ENCODE results near the gene EMC9. TPM values are rescaled to one million over a fixed set of nuclear protein-coding genes. Genes with fewer than 3 reads are reported as not detected.

The EMC9 gene
- total RNA-seq, 1 donor from 2014 or later: 18.5 TPM

GRCh38 chr14:24127673-24128072 is 13.7 kb downstream of the EMC9 start:
- H3K4me1 ChIP-seq (ENCODE audit: insufficient read depth, low read length): no peaks in the 10 kb centered on the region
- no peaks in the 10 kb centered on the region for H4K20me1 ChIP-seq (ENCODE audit: insufficient read depth, low read length)
- H3K27me3 ChIP-seq (ENCODE audit: insufficient read depth, low read length): no peaks in the 10 kb centered on the region
- H3K9me3 ChIP-seq (ENCODE audit: insufficient read depth, low read depth, low read length): no peaks in the 10 kb centered on the region
- no peak overlapping the region for H3K9ac ChIP-seq (ENCODE audit: low read length)
- Mint-ChIP-seq H3K36me3 (ENCODE audit: low read depth, unreplicated experiment) (peaks cover 10% of the 10 kb centered on the region), H3K27ac (ENCODE audit: unreplicated experiment) (no peak overlapping the region), H3K9me3 (ENCODE audit: unreplicated experiment) (no peaks in the 10 kb centered on the region), H3K4me3 (ENCODE audit: unreplicated experiment) (no peak overlapping the region), H3K4me1 (ENCODE audit: low read depth, unreplicated experiment) (peaks cover 2% of the 10 kb centered on the region), H3K27me3 (ENCODE audit: low read depth, unreplicated experiment) (peaks cover 8% of the 10 kb centered on the region)
- H3K4me3 ChIP-seq (ENCODE audit: insufficient read depth, low read depth, low read length): no peak overlapping the region
- no peaks in the 10 kb centered on the region for H3K79me2 ChIP-seq (ENCODE audit: insufficient read depth, low read length)
- no peak overlapping the region for H3K27ac ChIP-seq (ENCODE audit: low read depth, low read length)
- H3K4me2 ChIP-seq (ENCODE audit: low read length): no peak overlapping the region
- DNase-seq (ENCODE audit: low read depth) (no peak), FAIRE-seq (no peak)
- H2AFZ ChIP-seq (ENCODE audit: low read depth, low read length): no peak overlapping the region
- no peak for TF ChIP-seq EZH2 (IDR thresholded peaks at IDR 0.05; ENCODE audit: insufficient read depth, low read length)
- TF ChIP-seq, protein P1, sequence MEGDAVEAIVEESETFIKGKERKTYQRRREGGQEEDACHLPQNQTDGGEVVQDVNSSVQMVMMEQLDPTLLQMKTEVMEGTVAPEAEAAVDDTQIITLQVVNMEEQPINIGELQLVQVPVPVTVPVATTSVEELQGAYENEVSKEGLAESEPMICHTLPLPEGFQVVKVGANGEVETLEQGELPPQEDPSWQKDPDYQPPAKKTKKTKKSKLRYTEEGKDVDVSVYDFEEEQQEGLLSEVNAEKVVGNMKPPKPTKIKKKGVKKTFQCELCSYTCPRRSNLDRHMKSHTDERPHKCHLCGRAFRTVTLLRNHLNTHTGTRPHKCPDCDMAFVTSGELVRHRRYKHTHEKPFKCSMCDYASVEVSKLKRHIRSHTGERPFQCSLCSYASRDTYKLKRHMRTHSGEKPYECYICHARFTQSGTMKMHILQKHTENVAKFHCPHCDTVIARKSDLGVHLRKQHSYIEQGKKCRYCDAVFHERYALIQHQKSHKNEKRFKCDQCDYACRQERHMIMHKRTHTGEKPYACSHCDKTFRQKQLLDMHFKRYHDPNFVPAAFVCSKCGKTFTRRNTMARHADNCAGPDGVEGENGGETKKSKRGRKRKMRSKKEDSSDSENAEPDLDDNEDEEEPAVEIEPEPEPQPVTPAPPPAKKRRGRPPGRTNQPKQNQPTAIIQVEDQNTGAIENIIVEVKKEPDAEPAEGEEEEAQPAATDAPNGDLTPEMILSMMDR (IDR thresholded peaks at IDR 0.05; ENCODE audit: insufficient read depth, low read depth, low read length): no peak
- H3K36me3 ChIP-seq (ENCODE audit: insufficient read depth, low read length): no peaks in the 10 kb centered on the region

- H3K9me3 Mint-ChIP-seq (ENCODE audit: unreplicated experiment): no peaks in the 10 kb centered on the region
- TF ChIP-seq, protein P1 (IDR thresholded peaks at IDR 0.05; ENCODE audit: insufficient read depth, low read depth, low read length): no peak
- no peak for TF ChIP-seq EZH2 (IDR thresholded peaks at IDR 0.05; ENCODE audit: insufficient read depth, low read length)
These were observed 14.5 kb downstream of the EMC9 start for GRCh38 chr14:24126939-24127338.

More at GRCh38 chr14:24126939-24127338, 14.5 kb downstream of the EMC9 start:
- Mint-ChIP-seq H3K4me1 (ENCODE audit: low read depth, unreplicated experiment) (peaks cover 2% of the 10 kb centered on the region), H3K4me3 (ENCODE audit: unreplicated experiment) (no peak overlapping the region), H3K27me3 (ENCODE audit: low read depth, unreplicated experiment) (peaks cover 6% of the 10 kb centered on the region), H3K36me3 (ENCODE audit: low read depth, unreplicated experiment) (peaks cover 13% of the 10 kb centered on the region), H3K27ac (ENCODE audit: unreplicated experiment) (no peak overlapping the region)
- DNase-seq (ENCODE audit: low read depth) (no peak), FAIRE-seq (no peak)
- Histone ChIP-seq H3K9me3 (ENCODE audit: insufficient read depth, low read depth, low read length) (no peaks in the 10 kb centered on the region), H3K27ac (ENCODE audit: low read depth, low read length) (no peak overlapping the region), H3K9ac (ENCODE audit: low read length) (no peak overlapping the region), H4K20me1 (ENCODE audit: insufficient read depth, low read length) (no peaks in the 10 kb centered on the region), H3K4me2 (ENCODE audit: low read length) (no peak overlapping the region), H2AFZ (ENCODE audit: low read depth, low read length) (no peak overlapping the region), H3K36me3 (ENCODE audit: insufficient read depth, low read length) (peaks cover under 1% of the 10 kb centered on the region), H3K4me3 (ENCODE audit: insufficient read depth, low read depth, low read length) (no peak overlapping the region), H3K27me3 (ENCODE audit: insufficient read depth, low read length) (no peaks in the 10 kb centered on the region), H3K4me1 (ENCODE audit: insufficient read depth, low read length) (no peaks in the 10 kb centered on the region), H3K79me2 (ENCODE audit: insufficient read depth, low read length) (no peaks in the 10 kb centered on the region)
